Measurements from ENCODE around the gene SPDYE11.
"Not testable (repeated sequence)": the region's sequence is repeated elsewhere in the genome, so short reads cannot be mapped to it uniquely, and the experiment has no call there.

DNA sequence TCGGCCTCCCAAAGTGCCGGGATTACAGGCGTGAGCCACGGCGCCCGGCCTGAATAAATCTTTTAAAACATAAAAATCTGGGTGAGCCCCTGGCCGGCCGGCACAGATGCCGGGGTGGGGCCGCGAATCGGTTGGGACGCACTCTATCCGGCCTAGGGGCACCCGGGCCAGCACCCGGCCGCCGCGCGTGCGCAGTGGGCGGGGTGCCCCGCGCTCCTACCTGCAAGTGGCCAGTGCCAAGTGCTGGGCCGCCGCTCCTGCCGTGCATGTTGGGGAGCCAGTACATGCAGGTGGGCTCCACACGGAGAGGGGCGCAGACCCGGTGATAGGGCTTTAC is 52.4 kb downstream of the SPDYE11 start:
- not testable (repeated sequence) for TF ChIP-seq POLR2A (IDR thresholded peaks at IDR 0.05; ENCODE audit: low read depth); EP300 (IDR thresholded peaks at IDR 0.05)

All from esophagus muscularis mucosa (tissue), 2 donors.